ENCODE results near the gene RPL28.
"Not testable (repeated sequence)": the region's sequence is repeated elsewhere in the genome, so short reads cannot be mapped to it uniquely, and the experiment has no call there.

GRCh38 chr19:55448175-55448490, 62.4 kb downstream of the RPL28 start:
- not testable (repeated sequence) for TF ChIP-seq CTCF (IDR thresholded peaks at IDR 0.05; ENCODE audit: low read depth, low read length); MAX (IDR thresholded peaks at IDR 0.05; ENCODE audit: low read depth, low read length); POLR2A (IDR thresholded peaks at IDR 0.05; ENCODE audit: extremely low read depth, insufficient read length)

Data from NB4 (cell line).